Left ventricle myocardium inferior (tissue), 1 donor: Measurements from ENCODE around the gene IL3. TPM values are rescaled to one million over a fixed set of nuclear protein-coding genes. Genes with fewer than 3 reads are reported as not detected.

Source experiments
- DNase-seq: peaks from one replicate; pipeline ENCODE4 v3.0.0-alpha.2; 2020
- H3K27ac ChIP-seq: fragments of 200-600 bp; replicated peaks from 2 replicates; pipeline ENCODE4 v1.8.0; 2021
- H3K27me3 ChIP-seq: fragments of 200-600 bp; 2 replicates; pipeline ENCODE4 v1.8.0; 2021; ENCODE audit warnings: low read depth
- H3K36me3 ChIP-seq: fragments of 200-600 bp; 2 replicates; pipeline ENCODE4 v1.8.0; 2021
- H3K4me1 ChIP-seq: fragments of 200-600 bp; 2 replicates; pipeline ENCODE4 v1.8.0; 2021
- H3K4me3 ChIP-seq: fragments of 200-600 bp; 2 replicates; pipeline ENCODE4 v1.8.0; 2021; ENCODE audit warnings: mild to moderate bottlenecking, moderate library complexity
- H3K9me3 ChIP-seq: fragments of 200-600 bp; replicated peaks from 2 replicates; pipeline ENCODE4 v1.8.0; 2021
- intact Hi-C: fragments of 100-400 bp; cut with micrococcal nuclease; formaldehyde crosslinking; loops from one replicate; pipeline ENCODE4 v1.11.0; 2022
- total RNA-seq: library from RNA; stranded (reverse); fragmentation: NEBNext Ultra II Directional; extraction: Animal tissue kit (Norgen Biotek cat#: 25700); gene quantifications from one replicate; pipeline ENCODE4 v1.2.1, GENCODE V29; 2021
- TF ChIP-seq, protein P1 (sequence below): fragments of 200-600 bp; IDR thresholded peaks from 2 replicates; pipeline ENCODE4 v1.8.0; 2021; ENCODE audit warnings: antibody characterized with exemption, mild to moderate bottlenecking, borderline replicate concordance
- donor health status: DM: no; HTN: yes; CAD: no; lungs with severe emphysema.

Gene IL3
- total RNA-seq, 1 donor from 2014 or later = not detected

DNA sequence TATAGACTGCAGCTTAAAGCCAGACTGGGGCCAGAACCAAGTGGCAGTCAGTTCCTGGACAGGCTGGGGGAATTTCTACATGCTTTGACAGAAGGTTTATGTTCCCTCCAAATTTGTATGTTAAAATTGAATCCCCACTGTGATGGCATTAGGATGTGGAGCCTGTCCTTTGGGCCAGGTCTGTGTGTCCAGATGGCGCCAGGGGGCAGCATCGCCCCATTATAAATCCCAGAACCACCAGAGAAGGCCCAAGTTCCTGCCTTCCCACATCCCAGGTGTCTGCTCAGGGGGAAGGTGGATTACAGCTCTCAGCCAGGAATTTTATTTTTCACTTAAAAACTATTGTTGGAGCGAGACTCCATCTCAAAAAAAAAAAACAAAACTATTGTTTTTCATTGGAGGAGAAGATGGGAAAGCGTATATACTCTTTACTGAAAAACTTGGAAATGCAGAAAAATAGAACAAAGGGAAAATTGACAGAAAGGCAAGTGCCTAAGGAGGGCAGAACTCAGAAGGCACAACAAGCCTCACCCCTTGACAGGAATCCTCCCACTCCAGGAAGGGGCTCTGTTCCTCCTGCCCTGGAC lies 5.0 kb downstream of the IL3 start:
- no peaks in the 10 kb centered on the region for H3K36me3 ChIP-seq
- H3K27me3 ChIP-seq = no peaks in the 10 kb centered on the region
- intact Hi-C loops = no loop called here
- DNase-seq = peak; percentile 48
- no peaks in the 10 kb centered on the region for H3K9me3 ChIP-seq
- H3K4me3 ChIP-seq = no peak overlapping the region
- TF ChIP-seq, protein P1, sequence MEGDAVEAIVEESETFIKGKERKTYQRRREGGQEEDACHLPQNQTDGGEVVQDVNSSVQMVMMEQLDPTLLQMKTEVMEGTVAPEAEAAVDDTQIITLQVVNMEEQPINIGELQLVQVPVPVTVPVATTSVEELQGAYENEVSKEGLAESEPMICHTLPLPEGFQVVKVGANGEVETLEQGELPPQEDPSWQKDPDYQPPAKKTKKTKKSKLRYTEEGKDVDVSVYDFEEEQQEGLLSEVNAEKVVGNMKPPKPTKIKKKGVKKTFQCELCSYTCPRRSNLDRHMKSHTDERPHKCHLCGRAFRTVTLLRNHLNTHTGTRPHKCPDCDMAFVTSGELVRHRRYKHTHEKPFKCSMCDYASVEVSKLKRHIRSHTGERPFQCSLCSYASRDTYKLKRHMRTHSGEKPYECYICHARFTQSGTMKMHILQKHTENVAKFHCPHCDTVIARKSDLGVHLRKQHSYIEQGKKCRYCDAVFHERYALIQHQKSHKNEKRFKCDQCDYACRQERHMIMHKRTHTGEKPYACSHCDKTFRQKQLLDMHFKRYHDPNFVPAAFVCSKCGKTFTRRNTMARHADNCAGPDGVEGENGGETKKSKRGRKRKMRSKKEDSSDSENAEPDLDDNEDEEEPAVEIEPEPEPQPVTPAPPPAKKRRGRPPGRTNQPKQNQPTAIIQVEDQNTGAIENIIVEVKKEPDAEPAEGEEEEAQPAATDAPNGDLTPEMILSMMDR = peak; percentile 60
- H3K4me1 ChIP-seq = peaks cover 3% of the 10 kb centered on the region
- no peak overlapping the region for H3K27ac ChIP-seq

DNA sequence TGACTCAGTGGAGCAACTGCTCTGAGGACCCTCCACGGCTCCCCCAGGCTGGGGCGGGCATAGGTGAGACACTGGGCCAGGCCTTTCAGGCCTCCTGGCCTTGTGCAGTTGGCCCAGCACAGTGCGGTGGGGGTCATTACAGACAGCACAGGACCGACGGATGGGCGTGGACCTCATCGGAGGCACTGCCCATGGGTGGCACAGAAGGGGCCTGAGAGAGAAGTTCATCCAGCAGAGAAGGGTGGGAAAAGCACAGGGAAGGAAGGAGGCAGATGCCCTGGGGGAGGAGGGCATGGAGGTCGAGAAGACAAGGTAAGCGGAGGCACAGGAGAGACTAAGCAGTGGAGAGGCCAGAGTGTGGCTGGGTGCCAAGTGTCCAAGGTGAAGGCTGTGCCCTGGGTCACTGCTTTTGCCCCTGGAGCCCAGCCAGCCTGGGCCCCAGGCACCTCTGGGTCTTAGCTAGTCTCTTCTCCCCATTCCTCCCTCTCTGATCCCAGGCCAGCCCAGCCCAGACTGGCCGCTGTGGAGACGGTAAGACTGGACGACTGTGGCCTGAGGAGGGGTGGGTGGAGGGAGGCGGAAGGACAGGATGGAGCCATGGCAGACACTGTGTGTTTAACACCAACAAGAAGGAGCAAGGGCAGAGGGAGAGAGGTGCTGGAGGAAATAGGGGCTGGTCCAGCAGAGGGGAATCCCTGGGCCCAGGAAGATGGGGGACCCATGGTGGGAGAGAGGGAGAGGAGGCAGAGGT lies 5.7 kb downstream of the IL3 start:
- Histone ChIP-seq H3K9me3 (no peaks in the 10 kb centered on the region), H3K4me3 (no peak overlapping the region), H3K4me1 (peaks cover 3% of the 10 kb centered on the region), H3K27me3 (no peaks in the 10 kb centered on the region), H3K36me3 (no peaks in the 10 kb centered on the region), H3K27ac (no peak overlapping the region)
- TF ChIP-seq, protein P1 = no peak
- intact Hi-C loops = no loop called here
- peak; percentile 14 for DNase-seq

DNA sequence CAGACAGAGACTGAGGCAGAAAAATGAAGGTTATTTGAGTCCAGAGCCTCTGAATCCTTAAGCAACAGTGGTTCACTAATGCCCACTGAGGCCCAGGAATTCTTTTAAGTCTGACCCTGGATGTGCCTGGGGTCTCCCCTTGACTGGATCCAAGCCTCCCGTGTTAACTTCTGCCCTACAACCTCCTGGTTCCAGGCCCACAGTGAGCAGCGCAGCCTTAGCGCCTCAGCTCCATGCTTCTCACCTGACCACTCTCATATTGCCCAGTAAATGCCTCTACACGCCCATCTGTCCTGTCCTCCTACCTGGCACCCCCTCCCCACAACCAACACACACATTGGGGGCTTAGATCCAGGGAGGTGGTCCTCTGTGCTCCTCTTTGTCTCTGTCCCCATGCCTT lies 6.4 kb downstream of the IL3 start:
- Histone ChIP-seq H3K27ac (no peak overlapping the region), H3K4me3 (no peak overlapping the region), H3K27me3 (no peaks in the 10 kb centered on the region), H3K36me3 (no peaks in the 10 kb centered on the region), H3K9me3 (no peaks in the 10 kb centered on the region), H3K4me1 (peaks cover 3% of the 10 kb centered on the region)
- TF ChIP-seq, protein P1 = no peak
- DNase-seq = peak; percentile 3
- intact Hi-C loops = no loop called here

DNA sequence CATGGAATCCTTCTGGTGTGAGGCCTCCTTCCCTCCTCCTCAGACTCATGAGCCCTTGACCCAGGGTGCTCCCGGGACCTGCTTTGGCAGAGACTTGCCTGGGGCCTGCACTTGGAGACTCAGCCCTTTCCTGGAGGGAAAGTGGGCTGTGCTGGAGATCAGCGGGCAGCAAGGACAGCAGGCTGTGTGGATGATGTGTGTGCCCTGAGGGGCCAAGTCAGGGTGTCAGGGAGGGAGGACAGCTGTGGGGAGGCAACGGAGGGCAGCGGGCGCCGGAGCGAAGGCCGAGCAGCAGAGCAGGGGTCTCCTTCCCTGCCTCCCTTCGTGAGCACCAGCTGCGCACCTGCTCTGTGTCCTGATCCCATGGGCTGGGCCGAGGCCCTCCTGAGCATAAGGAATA lies 7.0 kb downstream of the IL3 start:
- Histone ChIP-seq H3K4me3 (no peak overlapping the region), H3K27ac (no peak overlapping the region), H3K4me1 (peaks cover 3% of the 10 kb centered on the region), H3K36me3 (no peaks in the 10 kb centered on the region), H3K9me3 (no peaks in the 10 kb centered on the region), H3K27me3 (no peaks in the 10 kb centered on the region)
- DNase-seq = peak; percentile 5
- TF ChIP-seq, protein P1 = no peak
- intact Hi-C loops = no loop called here

DNA sequence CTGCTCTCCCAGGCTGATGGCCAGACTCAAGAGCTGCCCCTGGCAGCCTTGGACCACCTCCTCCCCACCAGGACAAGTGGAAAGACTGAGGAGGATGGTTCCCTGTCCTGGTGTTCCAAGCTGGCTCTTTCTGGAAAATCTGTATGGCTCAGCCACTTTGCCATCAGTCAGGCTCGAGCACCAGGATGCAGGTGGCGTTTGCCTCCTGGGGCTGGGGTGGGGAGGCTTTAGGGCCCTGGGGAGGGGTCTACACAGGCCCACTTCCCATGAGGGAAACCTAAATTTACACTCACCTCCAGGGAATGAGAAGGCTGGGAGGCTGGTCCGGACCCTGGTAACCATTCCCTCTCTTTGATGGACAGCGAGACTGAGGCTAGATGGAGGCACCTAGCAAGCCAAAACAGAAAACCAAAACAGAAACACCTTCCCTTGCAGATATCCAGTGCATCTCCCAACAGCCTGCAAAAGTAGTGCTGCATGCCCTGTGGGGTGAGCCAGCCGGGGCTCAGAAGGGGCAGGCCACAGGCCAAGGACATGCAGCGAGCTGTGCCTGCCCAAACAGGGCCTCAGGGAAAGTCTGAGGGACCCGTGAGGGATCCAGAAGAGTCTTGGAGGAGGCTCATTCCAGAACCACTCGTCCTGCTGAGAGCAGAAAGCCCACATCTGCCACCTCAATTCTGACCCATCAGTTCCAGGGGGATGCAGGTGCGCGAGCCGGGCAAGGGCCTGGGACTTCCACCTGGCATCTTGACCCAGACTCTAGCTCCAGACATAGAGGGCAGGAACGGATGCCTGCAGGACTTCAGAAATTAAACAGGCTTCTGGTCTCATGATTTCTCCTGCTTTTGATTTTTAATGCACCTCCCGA lies 7.7 kb downstream of the IL3 start:
- Histone ChIP-seq H3K27me3 (no peaks in the 10 kb centered on the region), H3K9me3 (no peaks in the 10 kb centered on the region), H3K4me3 (no peak overlapping the region), H3K27ac (no peak overlapping the region), H3K36me3 (no peaks in the 10 kb centered on the region), H3K4me1 (peaks cover 3% of the 10 kb centered on the region)
- TF ChIP-seq, protein P1 = no peak
- peak; percentile 1 for DNase-seq
- intact Hi-C loops = no loop called here
